Activated naive CD8-positive, alpha-beta T cell treated with anti-CD3 and anti-CD28 coated beads, Interleukin-2, amount 50 U/mL, for 24 hours (primary cell): ENCODE measurements around the gene C19orf47.

Experiments
- ATAC-seq: fragments of 150-1000 bp; cut with Tn5 transposase; one replicate; pipeline ENCODE4 v1.10.0; 2021
- DNase-seq: peaks from one replicate; pipeline ENCODE4 v3.0.0; 2021
- H3K27ac Mint-ChIP-seq: one replicate; pipeline ENCODE4 v1.8.0; 2021; ENCODE audit warnings: mild to moderate bottlenecking, mixed read lengths
- H3K27me3 Mint-ChIP-seq: one replicate; pipeline ENCODE4 v1.8.0; 2021; ENCODE audit warnings: mixed read lengths
- H3K36me3 Mint-ChIP-seq: one replicate; pipeline ENCODE4 v1.8.0; 2021; ENCODE audit warnings: low read depth, mixed read lengths
- H3K4me1 Mint-ChIP-seq: one replicate; pipeline ENCODE4 v1.8.0; 2021; ENCODE audit warnings: mixed read lengths
- H3K4me3 Mint-ChIP-seq: one replicate; pipeline ENCODE4 v1.8.0; 2021; ENCODE audit warnings: mild to moderate bottlenecking, moderate library complexity, mixed read lengths
- H3K9me3 Mint-ChIP-seq: one replicate; pipeline ENCODE4 v1.8.0; 2021; ENCODE audit warnings: mixed read lengths

The C19orf47 gene

GRCh38 chr19:40348125-40348913 lies at the start of gene C19orf47, which contains the start of gene PLD3:
C19orf47 (minus strand) TSS chr19:40348397; CDS start chr19:40341857, 6,540 bp downstream.
PLD3 (plus strand) TSS chr19:40348695; CDS start chr19:40366484, 17,789 bp downstream.
- Mint-ChIP-seq H3K9me3 (no peaks in the 10 kb centered on the region), H3K27me3 (peaks cover 2% of the 10 kb centered on the region), H3K36me3 (peaks cover 3% of the 10 kb centered on the region), H3K4me3 (peak within 1 kb of the TSS; percentile 87), H3K27ac (peak within 1 kb of the TSS; percentile 86), H3K4me1 (peaks cover 25% of the 10 kb centered on the region)
- ATAC-seq (peak; percentile 99), DNase-seq (peak; percentile 99)

GRCh38 chr19:40397568-40397906 lies 49.3 kb upstream of the C19orf47 start:
- no peaks in the 10 kb centered on the region for H3K9me3 Mint-ChIP-seq
- ATAC-seq (no peak), DNase-seq (no peak)
- H3K27ac Mint-ChIP-seq = no peak overlapping the region
- no peaks in the 10 kb centered on the region for H3K36me3 Mint-ChIP-seq
- peaks cover 5% of the 10 kb centered on the region for H3K27me3 Mint-ChIP-seq
- H3K4me3 Mint-ChIP-seq = no peak overlapping the region
- peaks cover 8% of the 10 kb centered on the region for H3K4me1 Mint-ChIP-seq

- Mint-ChIP-seq H3K27me3 (peaks cover 5% of the 10 kb centered on the region), H3K36me3 (no peaks in the 10 kb centered on the region), H3K9me3 (no peaks in the 10 kb centered on the region), H3K27ac (no peak overlapping the region), H3K4me1 (peaks cover 8% of the 10 kb centered on the region), H3K4me3 (no peak overlapping the region)
- ATAC-seq (no peak), DNase-seq (no peak)
These were observed 48.8 kb upstream of the C19orf47 start for GRCh38 chr19:40396886-40397567.

- H3K4me1 Mint-ChIP-seq = peaks cover 8% of the 10 kb centered on the region
- peaks cover 5% of the 10 kb centered on the region for H3K27me3 Mint-ChIP-seq
- H3K4me3 Mint-ChIP-seq = no peak overlapping the region
- DNase-seq (no peak), ATAC-seq (no peak)
- no peaks in the 10 kb centered on the region for H3K9me3 Mint-ChIP-seq
- no peak overlapping the region for H3K27ac Mint-ChIP-seq
- H3K36me3 Mint-ChIP-seq = no peaks in the 10 kb centered on the region
These were observed 47.8 kb upstream of the C19orf47 start for GRCh38 chr19:40395956-40396355.

GRCh38 chr19:40394816-40395210 lies 46.6 kb upstream of the C19orf47 start:
- Mint-ChIP-seq H3K9me3 (no peaks in the 10 kb centered on the region), H3K36me3 (no peaks in the 10 kb centered on the region), H3K27me3 (peaks cover 5% of the 10 kb centered on the region), H3K4me3 (no peak overlapping the region), H3K4me1 (peaks cover 8% of the 10 kb centered on the region), H3K27ac (no peak overlapping the region)
- ATAC-seq = no peak
- no peak for DNase-seq

GRCh38 chr19:40393894-40394815 lies 46.0 kb upstream of the C19orf47 start:
- Mint-ChIP-seq H3K4me1 (peaks cover 7% of the 10 kb centered on the region), H3K27ac (no peak overlapping the region), H3K4me3 (no peak overlapping the region), H3K36me3 (no peaks in the 10 kb centered on the region), H3K27me3 (peaks cover 3% of the 10 kb centered on the region), H3K9me3 (no peaks in the 10 kb centered on the region)
- DNase-seq (no peak), ATAC-seq (no peak)

- Mint-ChIP-seq H3K4me3 (no peak overlapping the region), H3K9me3 (no peaks in the 10 kb centered on the region), H3K27ac (no peak overlapping the region), H3K36me3 (no peaks in the 10 kb centered on the region), H3K27me3 (no peaks in the 10 kb centered on the region), H3K4me1 (no peaks in the 10 kb centered on the region)
- no peak for ATAC-seq
- no peak for DNase-seq
These were observed 44.8 kb upstream of the C19orf47 start for GRCh38 chr19:40392894-40393517.

- Mint-ChIP-seq H3K27me3 (no peaks in the 10 kb centered on the region), H3K4me3 (no peak overlapping the region), H3K36me3 (no peaks in the 10 kb centered on the region), H3K27ac (no peak overlapping the region), H3K9me3 (no peaks in the 10 kb centered on the region), H3K4me1 (no peaks in the 10 kb centered on the region)
- no peak for ATAC-seq
- no peak for DNase-seq
These were observed 43.9 kb upstream of the C19orf47 start for GRCh38 chr19:40392123-40392522.

GRCh38 chr19:40390084-40390742 lies 42.0 kb upstream of the C19orf47 start, which contains the start of gene HIPK4:
HIPK4 (minus strand) TSS chr19:40390181; CDS start chr19:40389902, 279 bp downstream.
- Mint-ChIP-seq H3K4me3 (no peak within 1 kb of the TSS), H3K9me3 (no peaks in the 10 kb centered on the region), H3K4me1 (no peaks in the 10 kb centered on the region), H3K27ac (no peak within 1 kb of the TSS), H3K27me3 (no peaks in the 10 kb centered on the region), H3K36me3 (no peaks in the 10 kb centered on the region)
- no peak for DNase-seq
- ATAC-seq = no peak

GRCh38 chr19:40389404-40390083 lies 41.3 kb upstream of the C19orf47 start:
- Mint-ChIP-seq H3K4me1 (no peaks in the 10 kb centered on the region), H3K36me3 (no peaks in the 10 kb centered on the region), H3K4me3 (no peak overlapping the region), H3K27ac (no peak overlapping the region), H3K27me3 (no peaks in the 10 kb centered on the region), H3K9me3 (no peaks in the 10 kb centered on the region)
- DNase-seq = no peak
- no peak for ATAC-seq

- no peak for DNase-seq
- ATAC-seq = no peak
- H3K27ac Mint-ChIP-seq = no peak overlapping the region
- no peaks in the 10 kb centered on the region for H3K36me3 Mint-ChIP-seq
- no peaks in the 10 kb centered on the region for H3K9me3 Mint-ChIP-seq
- no peaks in the 10 kb centered on the region for H3K4me1 Mint-ChIP-seq
- H3K4me3 Mint-ChIP-seq = no peak overlapping the region
- H3K27me3 Mint-ChIP-seq = no peaks in the 10 kb centered on the region
These were observed 40.3 kb upstream of the C19orf47 start for GRCh38 chr19:40388481-40388880.

GRCh38 chr19:40387155-40387554 lies 39.0 kb upstream of the C19orf47 start:
- Mint-ChIP-seq H3K36me3 (no peaks in the 10 kb centered on the region), H3K4me1 (no peaks in the 10 kb centered on the region), H3K27ac (no peak overlapping the region), H3K9me3 (no peaks in the 10 kb centered on the region), H3K27me3 (no peaks in the 10 kb centered on the region), H3K4me3 (no peak overlapping the region)
- no peak for ATAC-seq
- no peak for DNase-seq

- H3K27ac Mint-ChIP-seq = no peak overlapping the region
- no peaks in the 10 kb centered on the region for H3K27me3 Mint-ChIP-seq
These were observed 35.6 kb upstream of the C19orf47 start for GRCh38 chr19:40383668-40384248.

More at GRCh38 chr19:40383668-40384248, 35.6 kb upstream of the C19orf47 start:
- DNase-seq (no peak), ATAC-seq (no peak)
- H3K9me3 Mint-ChIP-seq = no peaks in the 10 kb centered on the region
- H3K4me1 Mint-ChIP-seq = no peaks in the 10 kb centered on the region
- H3K36me3 Mint-ChIP-seq = no peaks in the 10 kb centered on the region
- no peak overlapping the region for H3K4me3 Mint-ChIP-seq
